Hematopoietic multipotent progenitor cell treated with erythropoietin and hydrocortisone succinate and interleukin-3 and kit ligand, for 15 days (in vitro differentiated cells): ENCODE results near the gene CCDC8.
A peak's percentile ranks its signal among the peaks of the same experiment; 100 is the strongest.
"Not testable (repeated sequence)": the region's sequence is repeated elsewhere in the genome, so short reads cannot be mapped to it uniquely, and the experiment has no call there.

ENCODE experiments used
- DNase-seq: peaks from one replicate; pipeline ENCODE4 v3.0.0-alpha.2; 2015; ENCODE audit warnings: low spot score

Gene CCDC8

DNA sequence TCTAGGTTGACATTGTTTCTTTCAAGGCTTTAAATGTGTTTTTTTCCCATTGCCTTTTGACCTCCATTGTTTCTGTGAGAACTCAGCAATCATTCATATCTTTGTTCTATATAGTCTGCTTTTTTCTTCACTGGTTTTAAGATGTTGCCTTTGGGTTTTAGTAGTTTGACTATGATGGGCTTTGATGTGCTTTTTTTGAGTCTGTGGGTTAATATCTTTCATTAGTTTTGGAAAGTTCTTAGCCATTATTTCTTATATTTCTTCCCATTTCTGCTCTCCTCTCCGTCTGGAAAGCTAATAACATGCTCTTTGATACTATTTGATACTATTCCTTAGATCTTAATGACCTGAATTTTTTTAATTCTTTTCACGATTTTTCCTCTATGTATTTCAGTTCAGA lies 32.7 kb downstream of the CCDC8 start:
- DNase-seq: no peak

DNA sequence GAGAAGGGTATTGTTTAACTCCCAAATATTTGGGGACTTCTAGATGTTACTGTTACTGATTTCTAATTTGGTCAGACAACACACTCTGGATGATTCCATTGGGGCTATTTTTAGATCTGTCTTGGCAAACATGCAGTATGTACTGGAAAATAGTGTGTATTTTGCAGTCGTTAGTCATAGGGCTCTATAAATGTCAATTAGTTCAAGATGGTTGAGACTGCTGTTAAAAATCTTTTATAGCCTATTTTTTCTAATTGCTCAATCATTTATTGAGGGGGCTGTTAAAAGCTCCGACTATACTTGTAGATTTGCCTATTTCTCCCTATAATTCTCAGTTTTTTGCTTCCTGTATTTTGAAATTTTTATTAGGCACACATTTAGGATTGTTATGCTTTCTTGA lies 35.1 kb downstream of the CCDC8 start:
- DNase-seq: no peak

DNA sequence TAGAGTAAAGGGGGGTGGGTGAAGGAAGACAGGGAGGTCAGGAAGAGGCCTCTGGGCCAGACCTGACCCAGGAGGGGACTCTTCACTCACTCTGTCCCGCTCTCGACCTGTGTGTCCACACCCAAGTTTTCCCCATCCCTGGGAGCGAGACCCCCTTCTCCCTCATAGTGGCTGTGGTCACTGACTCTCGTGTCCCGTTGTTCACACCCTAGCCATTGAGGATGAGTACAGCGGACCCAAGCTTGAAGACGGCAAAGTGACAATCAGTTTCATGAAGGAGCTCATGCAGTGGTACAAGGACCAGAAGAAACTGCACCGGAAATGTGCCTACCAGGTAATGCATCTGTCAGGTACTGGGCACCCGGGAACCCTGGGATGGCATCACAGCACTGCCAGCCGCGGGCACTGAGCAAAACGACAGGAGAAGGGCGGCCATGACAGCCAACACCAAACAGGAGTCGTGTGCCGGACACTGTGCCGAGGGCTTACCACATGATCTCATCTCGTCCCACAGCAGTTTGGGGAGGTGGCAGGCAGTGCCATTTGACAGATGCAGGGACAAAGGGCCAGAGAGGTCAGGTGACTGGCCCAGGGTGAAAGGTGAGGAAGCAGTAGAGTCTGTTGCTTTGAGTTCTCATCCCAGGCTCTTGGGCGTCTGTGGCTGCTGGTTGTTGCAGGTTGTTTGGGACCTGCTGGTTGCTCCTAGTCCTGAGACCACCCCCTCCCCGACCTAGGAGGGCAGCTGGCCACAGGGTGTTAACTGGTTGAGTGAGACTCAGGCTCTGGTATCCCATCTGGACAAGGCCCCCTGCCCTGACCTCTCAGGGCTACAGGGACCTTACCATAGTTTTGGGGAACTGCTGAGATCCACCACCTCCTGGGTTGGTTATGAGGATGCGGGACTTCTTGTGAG lies 36.9 kb downstream of the CCDC8 start:
- no peak for DNase-seq

DNA sequence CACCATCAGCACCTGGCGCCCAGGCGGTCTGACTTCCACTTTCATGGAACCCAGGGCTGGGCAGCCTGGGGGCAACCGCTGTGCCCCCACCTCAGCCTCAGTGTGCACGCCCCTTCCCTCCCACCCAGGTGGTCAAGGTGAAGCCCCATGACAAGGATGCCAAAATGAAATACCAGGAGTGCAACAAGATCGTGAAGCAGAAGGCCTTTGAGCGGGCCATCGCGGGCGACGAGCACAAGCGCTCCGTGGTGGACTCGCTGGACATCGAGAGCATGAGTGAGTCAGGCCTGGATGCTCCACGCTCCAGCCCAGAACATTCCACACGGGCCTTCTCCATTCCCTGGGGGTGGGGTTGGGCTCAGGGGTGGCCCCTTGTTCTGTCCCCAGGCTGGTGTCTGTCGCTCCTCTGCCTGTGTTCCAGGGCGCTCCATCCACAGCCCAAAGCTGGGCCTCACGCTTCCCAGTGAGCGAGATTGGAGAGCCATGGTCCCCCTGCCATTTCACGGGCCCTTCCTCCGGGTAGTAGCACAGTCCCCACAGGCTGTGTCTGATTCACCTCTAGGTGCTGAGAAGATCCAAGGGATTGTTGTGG lies 37.8 kb downstream of the CCDC8 start:
- DNase-seq: not testable (repeated sequence)

DNA sequence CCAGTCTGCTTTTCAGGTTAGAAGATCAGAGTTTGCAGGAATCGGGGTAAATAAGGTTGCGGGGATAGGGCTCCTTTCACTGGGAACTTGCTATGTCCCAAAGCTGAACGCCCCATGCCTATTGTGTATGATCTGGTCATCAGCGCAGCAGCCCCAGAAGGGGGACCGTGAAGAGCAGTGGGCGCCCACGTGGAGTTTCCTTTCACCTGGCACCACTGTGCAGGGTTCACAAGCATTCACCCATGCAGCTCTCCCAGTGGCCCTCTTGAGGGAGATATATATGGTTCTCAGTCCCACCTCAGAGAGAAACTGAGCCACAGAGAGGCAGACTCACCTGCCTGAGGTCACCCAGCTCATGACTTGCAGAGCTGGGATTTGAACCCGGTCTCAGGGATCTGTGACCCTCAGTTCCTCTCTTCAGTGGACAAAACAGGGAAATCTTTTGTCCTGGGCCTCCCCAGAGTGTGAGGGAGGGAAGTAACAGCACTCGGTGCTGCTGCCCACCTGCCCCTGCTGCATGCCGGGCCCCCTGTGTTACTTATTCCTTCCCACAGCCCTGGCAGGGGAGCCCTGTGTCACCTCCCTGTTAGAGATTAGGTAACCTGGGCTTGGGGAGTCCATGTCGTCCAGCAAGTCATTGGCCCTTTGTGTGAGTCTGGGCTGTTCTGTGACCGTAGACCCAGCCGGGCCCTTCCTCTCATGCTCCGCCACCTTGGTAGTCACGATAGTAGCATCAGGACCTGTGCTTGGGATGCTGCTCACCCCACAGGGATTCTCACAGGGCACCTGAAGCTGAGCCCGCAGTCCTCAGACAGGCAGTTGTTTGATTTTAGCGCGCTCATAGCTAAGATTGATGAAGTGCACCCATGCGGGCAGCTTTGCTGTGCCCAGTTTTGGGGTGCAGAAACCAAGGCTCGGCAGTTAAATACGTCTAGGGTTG lies 38.6 kb downstream of the CCDC8 start:
- DNase-seq: no peak

DNA sequence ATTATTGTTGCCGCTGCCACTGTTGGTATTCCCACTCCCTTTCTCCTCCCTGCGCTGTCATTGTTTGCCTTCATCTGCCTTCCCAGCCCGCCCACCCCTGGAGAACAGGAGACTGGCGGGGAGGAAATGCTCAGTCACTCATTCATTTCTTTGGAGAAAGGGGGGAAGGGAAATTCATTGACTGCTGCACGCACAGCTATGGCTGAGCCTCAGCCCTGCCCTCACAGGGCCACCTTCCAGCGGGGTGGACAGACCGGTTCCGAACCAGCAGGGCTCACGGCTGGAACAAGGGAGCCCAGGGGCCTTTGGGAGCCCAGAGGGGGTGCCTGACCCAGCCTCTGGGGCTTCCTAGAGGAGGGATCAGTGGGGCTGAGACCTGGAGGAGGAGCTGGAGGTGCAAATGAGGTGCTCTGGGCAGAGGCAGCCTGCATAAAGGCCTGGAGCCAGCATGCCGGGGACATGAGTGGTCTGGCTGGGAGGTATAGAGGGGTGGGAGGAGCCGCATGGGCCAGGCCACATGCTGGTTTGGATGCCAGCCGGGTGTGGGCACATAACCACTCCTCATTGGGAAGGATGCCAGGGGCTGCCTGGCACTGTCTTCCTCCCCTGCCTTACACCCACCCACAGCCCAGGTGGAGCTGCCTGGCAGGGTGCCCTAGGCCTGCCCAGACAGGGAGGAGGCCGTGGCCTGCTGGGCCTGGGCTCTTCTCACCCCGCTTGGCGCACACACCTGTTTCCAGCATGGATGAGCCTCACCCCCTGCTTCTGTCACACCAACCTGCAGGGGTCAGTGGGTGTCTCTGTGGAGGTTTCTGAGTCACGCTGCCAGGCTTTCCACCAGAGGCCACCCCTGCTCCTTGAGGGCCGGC lies 39.6 kb downstream of the CCDC8 start:
- peak; percentile 70 for DNase-seq

DNA sequence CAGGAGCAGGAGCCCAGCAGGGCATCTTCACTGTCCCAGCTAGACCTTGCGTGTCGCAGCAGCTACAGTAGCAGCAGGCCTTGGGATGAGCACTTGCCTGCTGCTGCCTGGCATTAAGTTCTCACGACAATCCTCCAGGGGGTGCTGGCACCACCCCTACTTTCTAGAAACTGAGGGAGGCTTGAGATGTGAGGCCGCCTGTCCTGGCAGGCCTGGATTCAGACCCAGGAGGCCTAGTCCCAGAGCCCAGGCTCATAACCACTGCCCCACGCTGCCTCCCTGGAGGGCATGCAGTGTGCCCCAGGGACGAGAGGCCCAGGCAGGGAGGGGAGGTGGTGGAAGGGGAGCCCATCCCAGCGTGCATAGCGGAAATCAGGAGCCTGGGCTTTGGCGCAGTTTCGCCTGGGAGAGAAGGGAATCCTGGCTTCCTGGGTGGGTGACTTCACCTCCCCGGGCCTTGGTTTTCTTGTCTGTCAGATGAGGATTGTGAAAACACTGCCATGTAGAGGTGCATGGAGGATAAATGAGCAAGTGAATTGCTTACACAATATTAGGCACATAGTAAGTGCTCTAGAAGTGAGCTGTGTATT lies 40.4 kb downstream of the CCDC8 start:
- no peak for DNase-seq

DNA sequence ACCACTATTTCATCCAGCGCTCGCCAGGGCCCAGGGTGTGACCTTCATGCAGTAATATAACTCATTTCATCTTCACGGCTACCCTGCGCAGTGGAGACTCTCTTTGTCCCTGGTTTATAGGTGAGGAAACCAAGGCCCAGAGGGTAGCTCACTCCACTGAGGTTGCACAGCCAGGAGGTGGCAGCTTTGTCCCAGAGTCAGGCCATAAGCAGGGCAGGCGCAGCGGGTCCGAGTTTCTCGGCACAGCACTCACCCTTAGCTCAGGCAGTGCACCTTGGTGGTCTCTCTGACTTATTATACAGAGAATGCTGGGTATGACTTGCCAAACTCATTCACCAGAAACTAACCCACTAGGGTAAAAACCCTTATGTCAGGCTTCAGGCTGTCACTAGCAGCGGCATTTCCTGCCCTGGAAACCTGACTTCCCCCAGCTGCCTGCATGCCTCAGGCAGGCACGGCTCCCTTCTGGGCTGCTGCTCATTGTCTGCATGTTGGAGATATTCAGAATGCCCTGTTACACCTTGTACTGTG lies 41.9 kb downstream of the CCDC8 start:
- no peak for DNase-seq

DNA sequence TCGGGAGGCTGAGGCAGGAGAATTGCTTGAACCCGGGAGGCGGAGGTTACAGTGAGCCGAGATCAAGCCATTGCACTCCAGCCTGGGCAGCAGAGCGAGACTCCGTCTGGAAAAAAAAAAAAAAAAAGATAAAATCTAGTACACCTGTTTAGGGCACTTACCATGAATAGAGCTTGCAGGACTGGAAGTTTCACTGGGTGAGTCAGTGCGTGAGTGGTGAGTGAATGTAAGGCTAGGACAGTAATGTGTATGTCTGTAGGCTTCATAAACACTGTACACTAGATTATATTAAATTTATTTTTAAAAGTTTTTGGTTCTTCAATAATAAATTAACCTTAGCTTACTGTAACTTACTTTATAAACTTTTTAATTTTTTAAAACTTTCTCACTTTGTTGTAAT lies 43.5 kb downstream of the CCDC8 start:
- no peak for DNase-seq

DNA sequence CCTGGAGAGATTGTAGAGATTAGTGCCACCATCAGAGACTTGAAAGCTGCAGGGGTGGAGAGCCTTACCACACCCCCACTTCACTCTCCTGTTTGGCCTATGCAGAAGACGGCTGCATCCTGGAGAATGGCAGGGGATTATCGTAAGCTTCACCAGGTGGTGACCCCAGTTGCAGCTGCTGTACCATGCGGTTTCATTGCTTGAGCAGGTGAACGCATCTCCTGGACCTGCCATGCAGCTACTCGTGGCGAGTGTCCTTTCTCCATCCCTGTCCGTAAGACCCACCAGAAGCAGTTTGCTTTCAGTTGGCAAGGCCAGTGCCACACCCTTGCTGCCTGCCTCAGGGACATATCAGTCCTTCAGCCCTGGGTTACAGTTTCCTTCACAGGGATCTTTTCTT lies 45.2 kb downstream of the CCDC8 start:
- no peak for DNase-seq

DNA sequence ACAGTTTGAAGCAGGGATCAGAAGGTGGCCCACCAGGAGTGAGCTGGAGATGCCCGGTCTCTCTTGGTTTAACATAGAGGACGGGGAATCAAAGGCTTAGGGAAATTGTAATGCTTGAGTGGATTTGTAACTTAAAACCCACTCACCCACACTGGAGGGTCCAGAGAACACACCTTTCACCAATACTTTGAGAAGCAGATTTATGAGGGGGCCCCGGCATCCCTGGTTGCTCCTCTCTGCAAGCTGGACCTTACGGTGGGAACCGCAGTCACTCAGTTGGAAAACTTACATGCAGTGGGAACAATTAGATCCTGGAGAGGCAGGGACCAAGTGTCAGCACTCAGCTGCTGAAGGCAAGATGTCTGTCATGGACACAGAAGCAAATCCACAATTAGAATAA lies 45.9 kb downstream of the CCDC8 start:
- no peak for DNase-seq

DNA sequence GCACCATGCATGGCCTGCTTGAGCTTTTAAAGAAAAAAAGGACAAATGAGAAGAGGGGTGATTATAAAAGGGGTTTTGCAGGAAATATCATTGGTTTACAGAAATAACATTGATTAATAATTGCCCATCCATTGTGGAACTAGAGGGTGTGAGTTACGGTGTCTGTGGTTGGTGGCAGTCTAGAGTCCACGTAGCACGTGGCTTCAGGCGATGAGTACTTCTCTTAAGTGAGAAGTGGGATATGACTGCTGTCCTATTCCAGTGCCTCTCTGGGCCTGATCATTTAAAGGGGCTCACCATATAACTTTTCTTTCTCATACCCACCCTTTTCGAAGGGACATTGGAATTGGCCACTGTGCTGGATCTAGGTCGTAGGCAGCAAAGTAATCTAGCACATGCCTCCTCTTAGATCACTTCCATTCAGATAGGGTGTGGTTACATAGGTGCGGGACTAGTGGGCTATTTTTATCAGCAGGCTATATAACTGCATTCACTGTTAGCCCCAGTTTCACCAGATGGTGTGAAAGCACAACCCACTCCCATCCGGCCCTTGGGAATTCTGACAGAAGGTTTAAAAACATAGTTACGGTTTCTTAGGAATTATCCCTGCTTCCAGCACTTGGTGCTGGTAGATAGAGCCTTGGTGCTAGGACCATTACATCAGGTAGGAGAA lies 46.6 kb downstream of the CCDC8 start:
- no peak for DNase-seq

DNA sequence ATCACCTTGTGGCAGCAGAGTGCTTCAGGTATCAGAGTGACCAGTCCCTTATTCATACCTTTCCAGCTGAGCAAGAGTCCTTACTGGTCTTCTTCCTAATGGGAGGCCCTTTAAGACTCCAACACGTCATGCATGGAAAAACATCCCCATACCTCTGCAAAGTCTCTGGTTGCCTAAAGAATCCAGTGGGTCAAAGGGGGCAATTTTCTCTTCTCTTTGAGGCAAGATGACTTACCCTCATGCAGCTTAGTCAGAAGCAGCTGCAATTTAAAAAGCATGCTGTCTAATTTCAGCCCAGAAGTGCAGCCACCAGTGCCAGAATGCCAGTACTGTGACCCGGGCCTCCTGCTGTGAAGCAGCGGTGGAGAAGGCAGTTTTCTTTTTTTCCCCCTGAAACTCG lies 47.8 kb downstream of the CCDC8 start:
- no peak for DNase-seq

DNA sequence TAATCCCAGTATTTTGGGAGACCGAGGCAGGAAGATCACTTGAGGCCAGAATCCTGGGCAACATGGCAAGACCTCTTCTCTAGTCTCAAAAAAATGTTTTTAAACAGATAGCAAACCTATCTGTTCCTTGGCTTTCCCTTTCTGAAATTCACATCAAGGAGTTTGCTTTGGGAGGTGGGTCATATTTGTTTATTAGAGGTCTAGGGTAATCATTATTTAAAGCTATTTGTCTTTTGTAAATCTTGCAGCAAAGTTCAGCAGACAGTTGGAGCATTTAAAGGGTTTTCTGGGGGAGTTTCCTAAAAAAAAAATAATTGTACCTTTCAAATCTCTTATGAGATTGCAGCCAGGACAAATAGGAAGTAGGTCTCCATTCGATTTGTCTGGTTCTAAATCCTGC lies 49.0 kb downstream of the CCDC8 start:
- no peak for DNase-seq

DNA sequence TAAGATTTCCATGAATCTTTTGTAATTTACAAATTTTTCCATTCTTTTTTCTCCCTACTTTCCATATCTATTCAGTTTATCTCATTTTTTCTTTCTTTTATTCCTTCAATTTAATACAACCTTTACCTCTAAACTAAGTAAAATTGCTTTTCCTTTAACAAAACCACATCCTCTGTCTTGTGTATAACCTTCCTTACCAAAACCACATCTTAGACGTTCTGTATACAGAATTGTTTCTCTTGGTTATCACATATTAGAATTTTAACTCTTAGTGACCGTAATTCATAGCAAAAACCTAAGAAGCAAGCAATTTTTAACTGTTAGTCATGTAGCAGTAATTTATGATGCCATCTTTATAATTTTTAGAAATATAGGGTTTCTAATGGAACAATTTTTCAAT lies 51.4 kb downstream of the CCDC8 start:
- DNase-seq: no peak
